ENCODE data around the gene ZFP69B. TPM values are rescaled to one million over a fixed set of nuclear protein-coding genes. Genes with fewer than 3 reads are reported as not detected.

Gene ZFP69B
- total and polyA plus RNA-seq, 2 of the 8 experiments (the other 6 are each of a cell fraction or from before 2014, with no cell fraction given): 1.7 to 8.2 TPM

GRCh38 chr1:40439247-40439646, 11.0 kb upstream of the ZFP69B start (continued):
- TF ChIP-seq, protein P1, sequence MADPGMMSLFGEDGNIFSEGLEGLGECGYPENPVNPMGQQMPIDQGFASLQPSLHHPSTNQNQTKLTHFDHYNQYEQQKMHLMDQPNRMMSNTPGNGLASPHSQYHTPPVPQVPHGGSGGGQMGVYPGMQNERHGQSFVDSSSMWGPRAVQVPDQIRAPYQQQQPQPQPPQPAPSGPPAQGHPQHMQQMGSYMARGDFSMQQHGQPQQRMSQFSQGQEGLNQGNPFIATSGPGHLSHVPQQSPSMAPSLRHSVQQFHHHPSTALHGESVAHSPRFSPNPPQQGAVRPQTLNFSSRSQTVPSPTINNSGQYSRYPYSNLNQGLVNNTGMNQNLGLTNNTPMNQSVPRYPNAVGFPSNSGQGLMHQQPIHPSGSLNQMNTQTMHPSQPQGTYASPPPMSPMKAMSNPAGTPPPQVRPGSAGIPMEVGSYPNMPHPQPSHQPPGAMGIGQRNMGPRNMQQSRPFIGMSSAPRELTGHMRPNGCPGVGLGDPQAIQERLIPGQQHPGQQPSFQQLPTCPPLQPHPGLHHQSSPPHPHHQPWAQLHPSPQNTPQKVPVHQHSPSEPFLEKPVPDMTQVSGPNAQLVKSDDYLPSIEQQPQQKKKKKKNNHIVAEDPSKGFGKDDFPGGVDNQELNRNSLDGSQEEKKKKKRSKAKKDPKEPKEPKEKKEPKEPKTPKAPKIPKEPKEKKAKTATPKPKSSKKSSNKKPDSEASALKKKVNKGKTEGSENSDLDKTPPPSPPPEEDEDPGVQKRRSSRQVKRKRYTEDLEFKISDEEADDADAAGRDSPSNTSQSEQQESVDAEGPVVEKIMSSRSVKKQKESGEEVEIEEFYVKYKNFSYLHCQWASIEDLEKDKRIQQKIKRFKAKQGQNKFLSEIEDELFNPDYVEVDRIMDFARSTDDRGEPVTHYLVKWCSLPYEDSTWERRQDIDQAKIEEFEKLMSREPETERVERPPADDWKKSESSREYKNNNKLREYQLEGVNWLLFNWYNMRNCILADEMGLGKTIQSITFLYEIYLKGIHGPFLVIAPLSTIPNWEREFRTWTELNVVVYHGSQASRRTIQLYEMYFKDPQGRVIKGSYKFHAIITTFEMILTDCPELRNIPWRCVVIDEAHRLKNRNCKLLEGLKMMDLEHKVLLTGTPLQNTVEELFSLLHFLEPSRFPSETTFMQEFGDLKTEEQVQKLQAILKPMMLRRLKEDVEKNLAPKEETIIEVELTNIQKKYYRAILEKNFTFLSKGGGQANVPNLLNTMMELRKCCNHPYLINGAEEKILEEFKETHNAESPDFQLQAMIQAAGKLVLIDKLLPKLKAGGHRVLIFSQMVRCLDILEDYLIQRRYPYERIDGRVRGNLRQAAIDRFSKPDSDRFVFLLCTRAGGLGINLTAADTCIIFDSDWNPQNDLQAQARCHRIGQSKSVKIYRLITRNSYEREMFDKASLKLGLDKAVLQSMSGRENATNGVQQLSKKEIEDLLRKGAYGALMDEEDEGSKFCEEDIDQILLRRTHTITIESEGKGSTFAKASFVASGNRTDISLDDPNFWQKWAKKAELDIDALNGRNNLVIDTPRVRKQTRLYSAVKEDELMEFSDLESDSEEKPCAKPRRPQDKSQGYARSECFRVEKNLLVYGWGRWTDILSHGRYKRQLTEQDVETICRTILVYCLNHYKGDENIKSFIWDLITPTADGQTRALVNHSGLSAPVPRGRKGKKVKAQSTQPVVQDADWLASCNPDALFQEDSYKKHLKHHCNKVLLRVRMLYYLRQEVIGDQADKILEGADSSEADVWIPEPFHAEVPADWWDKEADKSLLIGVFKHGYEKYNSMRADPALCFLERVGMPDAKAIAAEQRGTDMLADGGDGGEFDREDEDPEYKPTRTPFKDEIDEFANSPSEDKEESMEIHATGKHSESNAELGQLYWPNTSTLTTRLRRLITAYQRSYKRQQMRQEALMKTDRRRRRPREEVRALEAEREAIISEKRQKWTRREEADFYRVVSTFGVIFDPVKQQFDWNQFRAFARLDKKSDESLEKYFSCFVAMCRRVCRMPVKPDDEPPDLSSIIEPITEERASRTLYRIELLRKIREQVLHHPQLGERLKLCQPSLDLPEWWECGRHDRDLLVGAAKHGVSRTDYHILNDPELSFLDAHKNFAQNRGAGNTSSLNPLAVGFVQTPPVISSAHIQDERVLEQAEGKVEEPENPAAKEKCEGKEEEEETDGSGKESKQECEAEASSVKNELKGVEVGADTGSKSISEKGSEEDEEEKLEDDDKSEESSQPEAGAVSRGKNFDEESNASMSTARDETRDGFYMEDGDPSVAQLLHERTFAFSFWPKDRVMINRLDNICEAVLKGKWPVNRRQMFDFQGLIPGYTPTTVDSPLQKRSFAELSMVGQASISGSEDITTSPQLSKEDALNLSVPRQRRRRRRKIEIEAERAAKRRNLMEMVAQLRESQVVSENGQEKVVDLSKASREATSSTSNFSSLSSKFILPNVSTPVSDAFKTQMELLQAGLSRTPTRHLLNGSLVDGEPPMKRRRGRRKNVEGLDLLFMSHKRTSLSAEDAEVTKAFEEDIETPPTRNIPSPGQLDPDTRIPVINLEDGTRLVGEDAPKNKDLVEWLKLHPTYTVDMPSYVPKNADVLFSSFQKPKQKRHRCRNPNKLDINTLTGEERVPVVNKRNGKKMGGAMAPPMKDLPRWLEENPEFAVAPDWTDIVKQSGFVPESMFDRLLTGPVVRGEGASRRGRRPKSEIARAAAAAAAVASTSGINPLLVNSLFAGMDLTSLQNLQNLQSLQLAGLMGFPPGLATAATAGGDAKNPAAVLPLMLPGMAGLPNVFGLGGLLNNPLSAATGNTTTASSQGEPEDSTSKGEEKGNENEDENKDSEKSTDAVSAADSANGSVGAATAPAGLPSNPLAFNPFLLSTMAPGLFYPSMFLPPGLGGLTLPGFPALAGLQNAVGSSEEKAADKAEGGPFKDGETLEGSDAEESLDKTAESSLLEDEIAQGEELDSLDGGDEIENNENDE (IDR thresholded peaks at IDR 0.05; ENCODE audit: insufficient replicate concordance, low read length): no peak
- TF ChIP-seq CHD2 (IDR thresholded peaks at IDR 0.05; ENCODE audit: low read length): no peak
- no peak for TF ChIP-seq CEBPB (IDR thresholded peaks at IDR 0.05; ENCODE audit: low read depth, low read length)
- TF ChIP-seq KDM1A (IDR thresholded peaks at IDR 0.05; ENCODE audit: borderline replicate concordance, low read length): no peak
- TF ChIP-seq SP4 (IDR thresholded peaks at IDR 0.05; ENCODE audit: low read length): no peak
- TF ChIP-seq TBP (IDR thresholded peaks at IDR 0.05; ENCODE audit: low read depth, low read length): no peak
- TF ChIP-seq PHF8 (conservative IDR thresholded peaks at IDR 0.05; ENCODE audit: low read depth, low read length): no peak
- no peak for TF ChIP-seq SUZ12 (IDR thresholded peaks at IDR 0.05; ENCODE audit: low read length)
- no peak for TF ChIP-seq USF2 (IDR thresholded peaks at IDR 0.05; ENCODE audit: low read length)
- TF ChIP-seq RFX5 (IDR thresholded peaks at IDR 0.05; ENCODE audit: borderline replicate concordance, low read depth, low read length): no peak
- no peak for TF ChIP-seq CHD1 (IDR thresholded peaks at IDR 0.05; ENCODE audit: low read depth, low read length)
- no peak for TF ChIP-seq MAFK (IDR thresholded peaks at IDR 0.05; ENCODE audit: low read depth, low read length)
